PFSK-1 (cell line): ENCODE data around the gene EID2B.

Source experiments
- SIN3A ChIP-seq: IDR thresholded peaks from 2 replicates; pipeline ENCODE4 v1.6.1; 2012; ENCODE audit warnings: mild to moderate bottlenecking, low read length, moderate library complexity, borderline replicate concordance; ENCODE audit not compliant: insufficient read depth
- TAF1 ChIP-seq: IDR thresholded peaks from 2 replicates; pipeline ENCODE4 v1.6.1; 2012; ENCODE audit warnings: low read length, control low read depth, borderline replicate concordance; ENCODE audit not compliant: insufficient read depth

DNA sequence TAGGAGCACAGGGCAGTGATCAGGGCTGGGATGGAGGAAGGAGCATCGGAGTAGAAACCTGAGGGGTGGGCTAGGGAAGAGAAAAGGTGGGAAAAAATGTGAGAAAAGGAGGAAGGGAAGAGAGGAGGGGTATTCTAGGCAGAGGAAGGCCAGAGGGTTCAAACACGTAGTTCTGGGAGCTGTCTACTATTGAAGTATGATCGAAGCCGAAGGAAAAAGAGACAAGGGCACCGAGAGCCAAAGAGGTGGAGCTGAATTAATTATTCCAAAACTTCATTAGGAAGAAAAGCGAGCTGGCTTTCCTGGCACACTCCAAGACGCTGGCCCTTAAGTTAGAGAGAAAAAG is 26.1 kb downstream of the EID2B start:
- TF ChIP-seq TAF1 = no peak
- no peak for TF ChIP-seq SIN3A
